ENCODE measurements around the gene GYS2.

The GYS2 gene

GRCh38 chr12:21551841-21552465, 52.7 kb downstream of the GYS2 start:
- no peak for DNase-seq

- no peak for DNase-seq
Measured at GRCh38 chr12:21547437-21547836, 57.2 kb downstream of the GYS2 start.

- DNase-seq: no peak
Measured at GRCh38 chr12:21546716-21547115, 57.9 kb downstream of the GYS2 start.

- DNase-seq: no peak
Measured at GRCh38 chr12:21545557-21545956, 59.1 kb downstream of the GYS2 start.

DNA sequence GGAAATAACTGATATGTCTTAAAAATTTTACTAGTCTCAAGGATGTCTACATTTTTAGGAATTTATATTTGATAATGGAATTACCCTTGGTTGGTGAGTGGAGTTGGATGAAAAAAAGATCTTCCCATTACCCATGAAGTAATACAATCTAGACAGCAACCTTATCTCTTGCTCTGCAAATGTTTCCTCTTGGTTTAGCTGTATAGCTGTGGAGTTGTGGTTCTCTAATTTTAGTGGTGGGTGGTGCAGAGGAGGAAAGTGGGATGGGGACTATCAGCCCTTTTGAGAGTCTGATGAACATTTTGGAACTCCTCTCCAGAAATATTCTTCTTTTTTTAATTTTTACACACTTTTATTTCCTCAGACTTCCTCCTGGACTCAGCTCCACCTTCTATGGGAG, 61.5 kb downstream of the GYS2 start:
- DNase-seq: no peak

- no peak for DNase-seq
Measured at GRCh38 chr12:21542403-21542802, 62.2 kb downstream of the GYS2 start.

GRCh38 chr12:21541773-21542172, 62.9 kb downstream of the GYS2 start:
- no peak for DNase-seq

DNA sequence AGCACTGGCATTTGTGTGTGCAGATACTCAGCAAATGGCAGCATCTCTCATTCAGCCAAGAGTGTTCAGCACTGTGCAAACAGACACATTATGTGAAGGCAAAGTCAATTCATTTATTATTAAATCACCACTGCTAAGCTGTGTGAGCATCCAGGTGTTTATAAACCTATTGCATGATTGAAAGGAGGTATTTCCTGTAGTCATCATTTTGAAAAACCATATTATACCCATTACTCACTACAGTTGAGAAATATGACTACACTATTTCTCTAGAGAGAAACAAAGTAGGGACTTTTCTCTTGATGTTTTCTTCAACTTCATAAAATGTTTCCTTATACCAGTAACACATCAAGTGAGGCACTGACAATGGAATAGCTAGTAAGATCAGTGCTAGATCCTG, 64.8 kb downstream of the GYS2 start:
- DNase-seq: no peak

GRCh38 chr12:21538061-21538653, 66.5 kb downstream of the GYS2 start:
- DNase-seq: no peak

- DNase-seq: no peak
Measured at GRCh38 chr12:21529456-21529855, 75.2 kb downstream of the GYS2 start.

DNA sequence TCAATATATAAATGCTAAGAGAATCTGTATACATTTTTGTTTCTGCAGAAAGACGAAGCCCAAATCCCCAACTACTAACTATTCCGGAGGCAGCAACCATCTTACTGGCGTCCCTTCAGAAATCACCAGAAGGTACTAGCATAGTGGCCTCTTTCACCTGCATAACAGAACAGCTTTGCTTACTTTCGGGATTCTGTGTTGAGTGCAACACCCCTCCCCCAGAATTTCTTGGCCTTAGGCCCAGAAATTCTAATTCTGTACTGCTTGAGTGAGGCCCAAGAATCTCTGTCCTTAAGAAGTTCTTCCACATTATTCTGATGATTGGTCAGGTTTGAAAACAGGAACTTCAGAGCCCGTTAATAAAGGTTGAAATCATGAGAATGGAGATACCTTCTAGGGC, 75.7 kb downstream of the GYS2 start:
- no peak for DNase-seq

- DNase-seq: peak; percentile 53
Measured at GRCh38 chr12:21527451-21528180, 77.0 kb downstream of the GYS2 start.

GRCh38 chr12:21526721-21527345, 77.8 kb downstream of the GYS2 start:
- no peak for DNase-seq

- no peak for DNase-seq
Measured at GRCh38 chr12:21526053-21526452, 78.6 kb downstream of the GYS2 start, which contains the start of gene SPX. Gene SPX, plus strand, starts transcription at chr12:21526296. Its CDS starts 177 bp downstream, at chr12:21526473.

GRCh38 chr12:21523148-21523547, 81.5 kb downstream of the GYS2 start:
- DNase-seq: no peak

DNA sequence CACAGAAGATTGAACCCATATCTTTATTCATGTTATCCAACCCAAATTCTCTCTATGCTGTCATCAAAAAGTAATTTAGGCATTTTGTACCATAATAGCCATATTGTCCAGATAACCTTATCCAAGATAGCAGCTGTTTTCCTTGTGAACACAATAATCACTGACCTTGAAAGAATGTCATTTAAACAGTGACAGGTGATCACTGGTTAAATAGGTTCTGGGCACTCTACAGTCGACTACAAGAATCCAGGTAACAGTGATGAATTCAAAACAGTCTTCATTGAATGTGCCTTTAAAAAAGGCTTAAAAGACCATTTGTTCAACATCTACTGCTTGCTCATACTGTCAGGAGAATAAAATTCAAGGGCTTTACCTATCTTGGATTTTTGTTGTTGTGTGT, 83.1 kb downstream of the GYS2 start:
- DNase-seq: no peak

DNA sequence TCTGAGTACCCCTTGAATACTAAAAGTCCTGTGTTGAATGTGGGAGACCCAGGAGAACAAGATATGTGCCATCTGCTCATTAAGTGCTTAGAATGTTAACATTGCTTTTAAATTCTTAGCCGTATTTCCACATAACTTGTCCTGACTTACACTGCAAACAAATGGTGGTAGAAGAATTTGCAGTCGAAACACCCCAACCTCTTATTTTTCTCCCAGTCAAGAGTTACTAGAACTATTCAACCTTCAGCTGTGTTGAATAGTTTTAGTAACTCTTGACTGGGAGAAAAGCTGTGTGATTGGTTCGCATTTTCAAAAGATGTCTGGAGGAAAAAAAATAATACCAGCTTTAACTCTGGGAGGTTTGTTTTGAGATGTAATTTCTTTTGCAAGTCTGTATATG, 86.2 kb downstream of the GYS2 start:
- DNase-seq: no peak

DNA sequence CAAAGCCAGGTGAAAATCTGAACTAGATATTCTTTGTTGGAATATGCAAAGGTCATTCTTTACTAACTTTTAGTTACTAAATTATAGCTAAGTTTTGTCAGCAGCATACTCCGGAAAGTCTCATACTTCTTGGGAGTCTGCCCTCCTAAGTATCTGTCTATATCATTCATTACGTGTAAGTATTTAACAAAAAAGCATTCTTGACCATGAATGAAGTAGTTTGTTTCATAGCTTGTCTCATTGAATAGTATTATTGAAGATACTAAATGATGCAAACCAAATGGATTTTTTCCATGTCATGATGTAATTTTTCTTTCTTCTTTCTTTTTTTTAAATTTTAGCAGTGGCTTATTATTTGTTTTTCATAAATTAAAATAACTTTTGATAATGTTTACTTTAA, 88.4 kb downstream of the GYS2 start:
- no peak for DNase-seq

DNA sequence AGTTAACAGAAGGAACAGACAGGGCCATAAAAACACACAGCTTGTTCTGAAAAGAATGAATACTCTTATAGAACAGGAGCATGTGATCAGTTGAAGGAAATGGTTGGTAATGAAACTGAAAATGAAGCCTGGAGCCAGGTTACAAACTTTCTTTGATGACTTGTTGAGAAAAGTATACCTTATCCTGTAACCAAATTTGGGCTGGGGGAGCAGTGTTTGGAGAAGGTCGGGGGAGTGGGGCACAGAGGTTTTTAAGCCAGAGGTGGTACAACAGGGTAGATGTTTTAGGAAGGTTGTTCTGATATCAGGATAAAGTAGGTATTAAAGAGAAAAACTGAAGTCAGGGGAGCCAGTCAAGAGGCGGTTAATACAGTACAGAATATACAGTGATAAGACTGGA, 94.9 kb downstream of the GYS2 start:
- DNase-seq: no peak

- no peak for DNase-seq
Measured at GRCh38 chr12:21507849-21508248, 96.8 kb downstream of the GYS2 start.

DNA sequence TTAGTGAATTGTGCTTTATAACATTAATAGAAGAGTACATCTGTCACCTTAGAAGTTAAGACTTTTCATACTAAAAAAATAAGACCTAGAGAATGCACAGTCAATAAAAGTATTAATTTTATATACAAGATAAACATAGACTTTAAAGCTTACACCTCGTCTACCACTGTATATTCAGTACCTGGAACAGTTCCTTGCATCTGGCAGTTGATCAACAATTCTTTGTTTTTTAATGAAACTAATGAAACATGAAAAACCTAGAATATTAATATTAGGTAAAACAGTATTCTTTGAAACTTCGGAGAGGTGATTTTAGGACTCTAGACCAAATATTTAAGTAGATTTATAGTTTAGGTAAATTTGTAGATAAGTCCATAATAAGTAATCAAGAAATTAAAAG, 98.8 kb downstream of the GYS2 start:
- DNase-seq: no peak

DNA sequence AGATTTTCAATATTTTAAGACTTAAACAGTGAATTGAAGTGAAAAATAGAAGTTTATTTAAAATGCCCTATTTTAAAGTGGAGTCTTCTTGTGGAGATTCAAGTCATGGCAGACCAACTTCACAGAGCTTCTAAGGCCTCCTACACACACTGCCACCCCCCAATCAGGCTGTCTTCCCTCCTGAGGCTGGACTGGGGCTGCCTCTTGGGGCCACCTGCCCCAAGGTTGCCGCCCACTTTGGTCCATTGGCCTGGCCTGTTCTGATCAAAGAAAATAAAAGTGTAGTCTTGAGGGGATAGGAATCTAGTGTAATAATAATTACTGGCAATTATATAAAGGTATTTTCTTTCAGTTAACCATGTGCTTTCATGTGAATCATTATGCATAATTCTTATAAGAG, 101.8 kb downstream of the GYS2 start:
- no peak for DNase-seq

DNA sequence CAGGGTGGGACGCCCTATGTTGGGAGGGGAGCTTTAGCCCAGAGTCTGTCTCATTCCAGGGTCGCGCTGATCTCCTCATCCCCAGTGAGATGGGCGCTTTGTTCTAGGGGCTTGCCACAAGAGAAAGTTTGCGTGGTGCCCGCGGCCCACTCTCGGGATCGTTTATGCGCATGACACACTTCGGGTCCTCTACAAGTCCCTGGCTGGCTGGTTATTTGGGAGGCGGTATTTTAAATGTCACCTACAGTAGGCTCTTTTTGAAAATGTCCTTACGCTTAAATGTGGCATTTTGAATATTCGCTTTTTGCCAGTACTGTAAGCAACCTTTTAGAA, 102.5 kb downstream of the GYS2 start:
- no peak for DNase-seq

All from activated CD4-positive, alpha-beta T cell treated with anti-CD3 and anti-CD28 coated beads, Interleukin-2, amount 50 U/mL, for 1 hour (primary cell).